ENCODE data around the gene SLC25A13.

The SLC25A13 gene

DNA sequence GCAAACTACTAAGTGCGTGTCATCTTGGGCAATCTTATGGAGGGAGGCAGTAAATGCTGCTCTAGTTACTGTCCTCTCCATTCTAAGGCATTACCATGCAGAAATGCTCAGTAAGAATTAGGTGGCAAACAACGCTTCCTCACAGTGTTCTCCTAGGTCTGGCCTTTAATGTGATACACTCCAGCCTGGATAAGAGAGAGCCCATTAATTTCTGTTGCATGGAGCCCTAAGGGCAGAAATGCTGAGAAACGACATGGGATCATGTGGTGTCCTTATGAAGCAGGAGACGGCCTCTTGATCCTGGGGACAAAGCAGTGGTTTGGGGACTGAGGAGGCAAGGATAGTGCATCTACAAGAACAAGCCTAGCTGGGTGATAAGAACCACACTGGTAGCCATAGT lies 44.0 kb downstream of the SLC25A13 start:
- no peak overlapping the region for H3K4me3 ChIP-seq (ENCODE audit: low read depth, low read length)
- TF ChIP-seq, protein P1, sequence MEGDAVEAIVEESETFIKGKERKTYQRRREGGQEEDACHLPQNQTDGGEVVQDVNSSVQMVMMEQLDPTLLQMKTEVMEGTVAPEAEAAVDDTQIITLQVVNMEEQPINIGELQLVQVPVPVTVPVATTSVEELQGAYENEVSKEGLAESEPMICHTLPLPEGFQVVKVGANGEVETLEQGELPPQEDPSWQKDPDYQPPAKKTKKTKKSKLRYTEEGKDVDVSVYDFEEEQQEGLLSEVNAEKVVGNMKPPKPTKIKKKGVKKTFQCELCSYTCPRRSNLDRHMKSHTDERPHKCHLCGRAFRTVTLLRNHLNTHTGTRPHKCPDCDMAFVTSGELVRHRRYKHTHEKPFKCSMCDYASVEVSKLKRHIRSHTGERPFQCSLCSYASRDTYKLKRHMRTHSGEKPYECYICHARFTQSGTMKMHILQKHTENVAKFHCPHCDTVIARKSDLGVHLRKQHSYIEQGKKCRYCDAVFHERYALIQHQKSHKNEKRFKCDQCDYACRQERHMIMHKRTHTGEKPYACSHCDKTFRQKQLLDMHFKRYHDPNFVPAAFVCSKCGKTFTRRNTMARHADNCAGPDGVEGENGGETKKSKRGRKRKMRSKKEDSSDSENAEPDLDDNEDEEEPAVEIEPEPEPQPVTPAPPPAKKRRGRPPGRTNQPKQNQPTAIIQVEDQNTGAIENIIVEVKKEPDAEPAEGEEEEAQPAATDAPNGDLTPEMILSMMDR (IDR thresholded peaks at IDR 0.05; ENCODE audit: low read depth, low read length), result no peak

DNA sequence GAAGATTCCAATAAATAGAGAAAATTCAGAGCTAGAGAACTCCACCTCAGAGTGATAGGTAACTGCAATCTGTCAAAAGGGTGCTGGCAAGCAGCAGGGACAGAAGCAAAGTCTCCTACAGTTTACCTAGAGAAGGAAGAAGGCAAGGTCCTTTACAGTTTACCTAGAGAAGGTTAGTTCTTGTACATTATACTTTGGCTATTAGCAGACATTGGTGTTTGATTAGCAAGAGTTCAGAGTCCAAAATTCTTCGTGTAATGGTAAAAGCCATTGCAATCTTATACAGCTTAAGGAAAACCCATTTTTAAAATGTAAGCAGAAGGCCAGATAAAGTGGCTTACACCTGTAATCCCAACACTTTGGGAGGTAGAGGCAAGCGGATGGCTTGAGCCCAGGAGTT lies 45.9 kb downstream of the SLC25A13 start:
- H3K4me3 ChIP-seq (ENCODE audit: low read depth, low read length), result no peak overlapping the region
- TF ChIP-seq, protein P1 (IDR thresholded peaks at IDR 0.05; ENCODE audit: low read depth, low read length), result no peak

DNA sequence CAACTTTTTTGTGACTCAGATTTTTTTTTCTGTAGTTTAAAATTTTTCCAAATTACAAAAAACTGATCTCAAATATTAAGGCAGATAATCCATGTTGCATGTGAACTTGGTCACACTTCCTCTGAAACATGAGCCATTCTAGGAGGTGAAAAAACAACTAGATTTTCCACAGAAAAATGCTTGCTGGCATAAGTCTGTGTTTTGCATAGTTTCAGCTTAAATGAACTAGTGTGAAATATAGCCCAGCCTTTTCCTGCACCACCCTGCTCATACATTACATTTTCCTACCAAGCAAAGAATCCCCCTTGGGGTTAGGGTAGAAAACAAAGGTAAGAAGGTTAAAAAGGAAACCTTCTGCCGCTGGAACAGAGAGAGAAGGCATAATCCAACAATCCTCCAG lies 48.2 kb downstream of the SLC25A13 start:
- no peak overlapping the region for H3K4me3 ChIP-seq (ENCODE audit: low read depth, low read length)
- TF ChIP-seq, protein P1 (IDR thresholded peaks at IDR 0.05; ENCODE audit: low read depth, low read length), result no peak

DNA sequence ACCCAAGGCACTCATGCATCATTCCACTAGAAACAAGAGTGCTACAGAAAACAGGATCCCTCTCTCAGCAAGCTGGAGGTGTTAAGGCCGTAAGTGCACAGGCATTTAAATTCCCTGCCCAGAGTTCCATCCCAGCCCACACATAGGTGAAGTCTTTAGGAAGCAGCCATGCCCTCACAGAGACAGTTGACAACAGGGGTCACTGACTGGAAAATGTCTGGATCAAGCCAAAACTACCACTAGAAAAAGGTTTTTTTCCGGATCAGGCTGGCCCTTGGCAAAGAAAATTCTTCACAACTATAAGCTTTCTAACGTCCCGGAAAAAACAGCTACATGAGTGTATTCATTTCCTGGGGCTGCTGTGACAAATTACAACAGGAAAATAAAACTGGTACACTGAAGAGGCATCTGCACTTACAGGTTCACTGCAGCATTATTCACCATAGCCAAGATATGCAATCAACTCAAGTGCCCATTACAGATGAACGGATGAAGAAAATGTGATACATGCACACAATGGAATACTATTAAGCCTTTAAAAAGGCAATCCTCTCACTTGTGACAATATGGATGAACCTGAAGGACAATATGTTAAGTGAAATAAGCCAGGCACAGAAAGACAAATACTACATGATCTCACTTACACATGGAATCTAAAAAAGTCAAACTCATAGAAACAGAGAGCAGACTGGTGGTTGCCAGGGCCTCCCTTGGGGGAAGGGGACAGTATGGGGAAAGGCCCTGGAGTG lies 52.5 kb downstream of the SLC25A13 start:
- TF ChIP-seq, protein P1 (IDR thresholded peaks at IDR 0.05; ENCODE audit: low read depth, low read length), result no peak
- no peak overlapping the region for H3K4me3 ChIP-seq (ENCODE audit: low read depth, low read length)

DNA sequence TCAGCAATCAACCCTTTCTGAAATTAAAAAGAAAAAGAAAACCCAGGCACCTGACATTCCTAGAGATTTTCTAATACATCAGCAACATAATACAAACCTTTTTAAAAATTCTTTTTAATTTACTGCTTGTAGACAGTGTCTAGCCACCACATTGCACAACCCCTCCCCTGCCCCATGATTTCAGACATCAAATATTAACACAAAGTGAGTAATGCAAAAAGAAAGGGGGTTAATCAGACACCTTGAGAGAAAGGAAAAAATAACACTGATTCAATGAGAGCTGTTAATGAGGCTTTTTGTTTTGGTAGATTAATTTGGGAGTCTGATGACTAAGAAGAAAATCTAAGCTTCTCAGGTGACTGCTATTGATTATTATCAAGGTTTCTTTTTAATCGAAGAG lies 55.3 kb downstream of the SLC25A13 start:
- TF ChIP-seq, protein P1 (IDR thresholded peaks at IDR 0.05; ENCODE audit: low read depth, low read length), result no peak
- H3K4me3 ChIP-seq (ENCODE audit: low read depth, low read length), result no peak overlapping the region

DNA sequence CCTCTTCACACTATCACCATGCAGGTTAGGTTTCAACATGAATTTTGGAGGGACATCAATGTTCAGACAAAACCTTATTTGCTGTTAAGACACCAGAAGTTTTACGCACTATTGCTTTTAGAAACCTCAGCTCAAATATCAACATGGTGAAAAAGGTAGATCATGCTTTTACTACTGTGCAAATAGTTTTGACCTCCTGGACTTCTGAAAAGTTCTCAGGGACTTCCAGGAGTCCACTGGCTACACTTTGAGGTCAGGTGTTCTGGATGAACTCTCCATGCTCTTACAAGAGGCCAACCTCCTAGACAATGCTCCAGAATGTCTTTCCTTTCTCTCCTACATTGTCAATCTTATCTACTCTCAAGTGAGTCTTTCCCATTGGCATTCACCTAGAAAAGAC lies 55.9 kb downstream of the SLC25A13 start:
- no peak overlapping the region for H3K4me3 ChIP-seq (ENCODE audit: low read depth, low read length)
- TF ChIP-seq, protein P1 (IDR thresholded peaks at IDR 0.05; ENCODE audit: low read depth, low read length), result no peak

DNA sequence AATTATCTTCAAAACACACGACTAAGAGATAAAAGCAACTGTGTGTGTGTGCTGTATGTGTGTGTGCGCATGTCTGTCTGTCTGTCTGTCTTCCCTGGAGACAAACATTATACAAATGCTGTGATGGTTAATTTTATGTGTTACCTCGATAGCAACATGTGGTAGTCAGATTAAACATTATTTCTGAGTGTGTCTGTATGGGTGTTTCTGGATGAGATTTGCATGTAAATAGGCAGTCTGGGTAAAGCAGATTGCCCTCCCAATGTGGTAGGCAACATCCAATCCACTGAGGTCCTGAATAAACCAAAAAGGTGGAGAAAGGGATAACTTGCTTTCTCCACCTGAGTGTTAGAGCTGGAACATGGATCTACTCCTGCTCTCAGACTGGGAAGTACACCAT lies 67.9 kb downstream of the SLC25A13 start:
- TF ChIP-seq, protein P1 (IDR thresholded peaks at IDR 0.05; ENCODE audit: low read depth, low read length), result no peak

More for the DNA sequence above, 67.9 kb downstream of the SLC25A13 start:
- H3K4me3 ChIP-seq (ENCODE audit: low read depth, low read length), result no peak overlapping the region
